ENCODE results near the gene ZBTB7C. TPM values are rescaled to one million over a fixed set of nuclear protein-coding genes. Genes with fewer than 3 reads are reported as not detected.
A peak's percentile ranks its signal among the peaks of the same experiment; 100 is the strongest.

ZBTB7C gene
- total and polyA plus RNA-seq, 2 of the 4 experiments (the other 2 are of a cell fraction) = not detected

- no peak overlapping the region for H3K56ac ChIP-seq (ENCODE audit: extremely low read depth, insufficient read depth, low read length)
- POLR2A ChIA-PET (ENCODE audit: unreplicated experiment) = interaction anchor here (0.6 kb wide), 1 partner anchor 704 kb away, joined by 3 read pairs; no protein-coding TSS in a partner anchor
- in situ Hi-C loops (cut with MboI; ENCODE audit: low sequenced_read_pairs) = no loop called here
These were observed 401.1 kb downstream of the ZBTB7C start for GRCh38 chr18:48007955-48008701.

More at GRCh38 chr18:48007955-48008701, 401.1 kb downstream of the ZBTB7C start:
- no peak overlapping the region for H4K91ac ChIP-seq (ENCODE audit: insufficient read depth, low read depth, low read length)
- H3K27me3 ChIP-seq (ENCODE audit: control insufficient read depth, insufficient read depth, low read length) = peaks cover 31% of the 10 kb centered on the region
- 3% methylated on average over 8 of the region's 68 CpGs; no CpG with 5 or more reads in 1 of the 2 experiments for WGBS, 2 experiments (ENCODE audit: extremely low coverage in 2 of 2, insufficient read length in 1 of 2)
- H3K9me3 ChIP-seq (ENCODE audit: control insufficient read depth, insufficient read depth, low read length) = no peaks in the 10 kb centered on the region
- no peaks in the 10 kb centered on the region for H3K36me3 ChIP-seq (ENCODE audit: control insufficient read depth, insufficient read depth, low read length)
- TF ChIP-seq MAZ (IDR thresholded peaks at IDR 0.05; ENCODE audit: borderline replicate concordance, low read depth, low read length) = no peak
- TF ChIP-seq, protein P1, sequence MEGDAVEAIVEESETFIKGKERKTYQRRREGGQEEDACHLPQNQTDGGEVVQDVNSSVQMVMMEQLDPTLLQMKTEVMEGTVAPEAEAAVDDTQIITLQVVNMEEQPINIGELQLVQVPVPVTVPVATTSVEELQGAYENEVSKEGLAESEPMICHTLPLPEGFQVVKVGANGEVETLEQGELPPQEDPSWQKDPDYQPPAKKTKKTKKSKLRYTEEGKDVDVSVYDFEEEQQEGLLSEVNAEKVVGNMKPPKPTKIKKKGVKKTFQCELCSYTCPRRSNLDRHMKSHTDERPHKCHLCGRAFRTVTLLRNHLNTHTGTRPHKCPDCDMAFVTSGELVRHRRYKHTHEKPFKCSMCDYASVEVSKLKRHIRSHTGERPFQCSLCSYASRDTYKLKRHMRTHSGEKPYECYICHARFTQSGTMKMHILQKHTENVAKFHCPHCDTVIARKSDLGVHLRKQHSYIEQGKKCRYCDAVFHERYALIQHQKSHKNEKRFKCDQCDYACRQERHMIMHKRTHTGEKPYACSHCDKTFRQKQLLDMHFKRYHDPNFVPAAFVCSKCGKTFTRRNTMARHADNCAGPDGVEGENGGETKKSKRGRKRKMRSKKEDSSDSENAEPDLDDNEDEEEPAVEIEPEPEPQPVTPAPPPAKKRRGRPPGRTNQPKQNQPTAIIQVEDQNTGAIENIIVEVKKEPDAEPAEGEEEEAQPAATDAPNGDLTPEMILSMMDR (conservative IDR thresholded peaks at IDR 0.05; ENCODE audit: low read depth, low read length) = peak; percentile 30
- H3K4me3 ChIP-seq (ENCODE audit: insufficient read depth, low read depth, low read length) = peak overlapping the region; percentile 54
- intact Hi-C loops (cut with micrococcal nuclease) (no loop called here), dilution Hi-C loops (cut with HindIII; ENCODE audit: low sequenced_read_pairs, unreplicated experiment) (no loop called here)
- H2AK5ac ChIP-seq (ENCODE audit: low read depth, low read length) = no peak overlapping the region
- H3K14ac ChIP-seq (replicated peaks; ENCODE audit: low read depth, low read length) = 0 out of 2 replicates have a peak overlapping the region, but pooled peaks have one; percentile 37
- ATAC-seq (ENCODE audit: low read depth) (peak; percentile 93), DNase-seq (no peak)
- no peaks in the 10 kb centered on the region for H4K20me1 ChIP-seq (ENCODE audit: insufficient read depth, low read length)
- H2AK9ac ChIP-seq (replicated peaks; ENCODE audit: low read depth, low read length, poor library complexity) = peak overlapping the region; percentile 73
- H3K4me2 ChIP-seq (ENCODE audit: low read depth, low read length) = peak overlapping the region; percentile 94
- peak overlapping the region in 1 of 2 experiments; percentile 13; a peak in 1 of 4 replicates for H4K8ac ChIP-seq (ENCODE audit: low read depth in 2 of 2, low read length in 2 of 2)
- H3K27ac ChIP-seq (ENCODE audit: insufficient read depth, low read length) = no peak overlapping the region
- H2BK120ac ChIP-seq (ENCODE audit: low read depth, low read length) = no peak overlapping the region
- no peak overlapping the region for H2BK15ac ChIP-seq (ENCODE audit: low read depth, low read length)
- H4K5ac ChIP-seq (ENCODE audit: low read depth, low read length) = peak overlapping the region; percentile 8; the same call in 1 of the 2 replicates
- no peaks in the 10 kb centered on the region for H3K4me1 ChIP-seq (ENCODE audit: control insufficient read depth, insufficient read depth, low read length)
- CTCF ChIA-PET = interaction anchor here (0.5 to 1.0 kb wide), 3 partner anchors 11 to 946 kb away, joined by 3 read pairs; no protein-coding TSS in a partner anchor
- H3K9ac ChIP-seq (ENCODE audit: low read depth, low read length) = peak overlapping the region; percentile 22; the same call in 1 of the 2 replicates
- no peak overlapping the region for H2BK5ac ChIP-seq (ENCODE audit: low read depth, low read length, poor library complexity, severe bottlenecking)
- no peak overlapping the region for H2BK20ac ChIP-seq (ENCODE audit: low read depth, low read length)
- H2AFZ ChIP-seq (replicated peaks; ENCODE audit: low read length, poor library complexity) = peak overlapping the region; percentile 90
- no TSS peak for BruUV-seq (replicated peaks)
- no peak overlapping the region for H3K4ac ChIP-seq (ENCODE audit: low read depth, low read length)
- H3K18ac ChIP-seq (ENCODE audit: low read depth, low read length) = no peak overlapping the region
- no peaks in the 10 kb centered on the region for H3K79me1 ChIP-seq (ENCODE audit: low read depth in 1 of 2, low read length in 2 of 2)
- H3K9me1 ChIP-seq (ENCODE audit: insufficient read depth, low read length) = 0 out of 2 replicates have a peak, but pooled peaks cover 2% of the 10 kb centered on the region
- H3K23ac ChIP-seq (ENCODE audit: low read depth, low read length) = no peak overlapping the region
